HEK293 (cell line): ENCODE data around the gene KRT15.

Source experiments
- CTCF ChIA-PET: fragments of 350-600 bp; formaldehyde crosslinking; extraction: SDS; loops from one replicate; lab custom pipeline; 2021; ENCODE audit warnings: antibody characterized with exemption; lab: Yijun Ruan, JAX
- POLR2A ChIA-PET: fragments of 300-600 bp; formaldehyde crosslinking; extraction: SDS; loops from one replicate; lab custom pipeline; 2020; ENCODE audit warnings: antibody characterized with exemption, inconsistent platforms; lab: Yijun Ruan, JAX
- H3K27ac ChIP-seq: fragments of 200-500 bp; sonication (Bioruptor generic); 2 replicates; pipeline ENCODE4 v1.5.1; 2014; ENCODE audit warnings: low read depth, low read length, control low read depth, inconsistent platforms; ENCODE audit errors: extremely low read depth
- H3K36me3 ChIP-seq, 2 experiments: fragments of 200-500 bp in 1 of 2; sonication (Bioruptor generic) in 1 of 2; 1 replicate in 1 of 2; 2 replicates in 1 of 2; pipeline ENCODE4 v1.5.1; 2014 to 2017; ENCODE audit warnings: inconsistent platforms in 2 of 2, low read length in 2 of 2; ENCODE audit not compliant: control insufficient read depth in 2 of 2, insufficient read depth in 1 of 2
- H3K4me1 ChIP-seq: fragments of 200-500 bp; sonication (Bioruptor generic); 2 replicates; pipeline ENCODE4 v1.5.1; 2014; ENCODE audit warnings: mild to moderate bottlenecking, low read length, inconsistent platforms; ENCODE audit not compliant: control insufficient read depth, insufficient read depth
- H3K4me3 ChIP-seq: 2 replicates; pipeline ENCODE4 v1.5.1; 2011; ENCODE audit warnings: low read depth, mild to moderate bottlenecking, control low read depth, low read length, moderate library complexity
- H3K9me3 ChIP-seq: fragments of 200-500 bp; sonication (Bioruptor generic); 2 replicates; pipeline ENCODE4 v1.5.1; 2014; ENCODE audit warnings: low read depth, low read length, inconsistent platforms; ENCODE audit not compliant: control insufficient read depth, insufficient read depth
- GLIS2 ChIP-seq: fragments of 450-650 bp; formaldehyde crosslinking; IDR thresholded peaks from 2 replicates; pipeline ENCODE4 v1.5.1; 2016; ENCODE audit warnings: missing biosample characterization, missing genetic modification characterization
- HOXA7 ChIP-seq: sonication (generic); formaldehyde crosslinking; IDR thresholded peaks from 2 replicates; pipeline ENCODE4 v1.8.1; 2022; ENCODE audit warnings: missing genetic modification reagents, borderline replicate concordance
- HOXD13 ChIP-seq: sonication (generic); formaldehyde crosslinking; IDR thresholded peaks from 2 replicates; pipeline ENCODE4 v1.8.0; 2022; ENCODE audit warnings: missing genetic modification reagents, borderline replicate concordance
- KLF16 ChIP-seq: fragments of 450-650 bp; formaldehyde crosslinking; IDR thresholded peaks from 2 replicates; pipeline ENCODE4 v1.5.1; 2017; ENCODE audit warnings: missing biosample characterization, missing genetic modification characterization
- KLF9 ChIP-seq: fragments of 450-650 bp; formaldehyde crosslinking; IDR thresholded peaks from 2 replicates; pipeline ENCODE4 v1.5.1; 2016; ENCODE audit warnings: missing biosample characterization, missing genetic modification characterization, low read depth
- OSR2 ChIP-seq: fragments of 450-650 bp; formaldehyde crosslinking; IDR thresholded peaks from 2 replicates; pipeline ENCODE4 v1.5.1; 2016; ENCODE audit warnings: missing biosample characterization, missing genetic modification characterization
- SALL2 ChIP-seq: fragments of 450-650 bp; formaldehyde crosslinking; IDR thresholded peaks from 2 replicates; pipeline ENCODE4 v1.5.0; 2017; ENCODE audit warnings: missing biosample characterization, mild to moderate bottlenecking, missing genetic modification characterization, borderline replicate concordance
- SCRT1 ChIP-seq: fragments of 450-650 bp; formaldehyde crosslinking; IDR thresholded peaks from 2 replicates; pipeline ENCODE4 v1.5.1; 2016; ENCODE audit warnings: missing biosample characterization, missing genetic modification characterization, borderline replicate concordance
- TCF7L2 ChIP-seq: IDR thresholded peaks from 2 replicates; pipeline ENCODE4 v1.6.1; 2011; ENCODE audit warnings: low read depth, mild to moderate bottlenecking, inconsistent platforms, low read length, moderate library complexity, borderline replicate concordance
- ZBTB20 ChIP-seq: fragments of 450-650 bp; formaldehyde crosslinking; IDR thresholded peaks from 2 replicates; pipeline ENCODE4 v1.5.1; 2016; ENCODE audit warnings: missing biosample characterization, missing genetic modification characterization
- ZFHX2 ChIP-seq: fragments of 450-650 bp; formaldehyde crosslinking; conservative IDR thresholded peaks from 2 replicates; pipeline ENCODE4 v1.5.1; 2016; ENCODE audit warnings: missing biosample characterization, missing genetic modification characterization
- ZNF146 ChIP-seq: fragments of 450-650 bp; formaldehyde crosslinking; IDR thresholded peaks from 2 replicates; pipeline ENCODE4 v1.5.1; 2016; ENCODE audit warnings: missing biosample characterization, missing genetic modification characterization
- ZNF175 ChIP-seq: fragments of 450-650 bp; formaldehyde crosslinking; IDR thresholded peaks from 2 replicates; pipeline ENCODE4 v1.5.1; 2016; ENCODE audit warnings: missing biosample characterization, missing genetic modification characterization
- ZNF23 ChIP-seq: fragments of 450-650 bp; formaldehyde crosslinking; IDR thresholded peaks from 2 replicates; pipeline ENCODE4 v1.5.1; 2016; ENCODE audit warnings: missing biosample characterization, missing genetic modification characterization, borderline replicate concordance
- ZNF391 ChIP-seq: fragments of 450-650 bp; formaldehyde crosslinking; IDR thresholded peaks from 2 replicates; pipeline ENCODE4 v1.5.1; 2016; ENCODE audit warnings: low read depth, missing biosample characterization, missing genetic modification characterization, borderline replicate concordance
- ZNF473 ChIP-seq: fragments of 450-650 bp; formaldehyde crosslinking; IDR thresholded peaks from 2 replicates; pipeline ENCODE4 v1.5.1; 2017; ENCODE audit warnings: missing biosample characterization, missing genetic modification characterization
- ZNF501 ChIP-seq: fragments of 450-650 bp; formaldehyde crosslinking; IDR thresholded peaks from 2 replicates; pipeline ENCODE4 v1.5.1; 2016; ENCODE audit warnings: missing biosample characterization, missing genetic modification characterization
- ZNF530 ChIP-seq: fragments of 450-650 bp; formaldehyde crosslinking; IDR thresholded peaks from 2 replicates; pipeline ENCODE4 v1.5.1; 2016; ENCODE audit warnings: low read depth, missing biosample characterization, missing genetic modification characterization
- ZNF549 ChIP-seq: fragments of 450-650 bp; IDR thresholded peaks from 2 replicates; pipeline ENCODE4 v1.5.1; 2018; ENCODE audit warnings: missing biosample characterization, missing genetic modification characterization, mild to moderate bottlenecking, inconsistent platforms, moderate library complexity
- ZNF560 ChIP-seq: fragments of 450-650 bp; formaldehyde crosslinking; IDR thresholded peaks from 2 replicates; pipeline ENCODE4 v1.5.1; 2017; ENCODE audit warnings: missing biosample characterization, missing genetic modification characterization, borderline replicate concordance
- ZNF585B ChIP-seq: fragments of 450-650 bp; formaldehyde crosslinking; IDR thresholded peaks from 2 replicates; pipeline ENCODE4 v1.5.1; 2016; ENCODE audit warnings: missing biosample characterization, missing genetic modification characterization
- ZNF791 ChIP-seq: fragments of 450-650 bp; formaldehyde crosslinking; IDR thresholded peaks from 2 replicates; pipeline ENCODE4 v1.5.1; 2016; ENCODE audit warnings: missing biosample characterization, missing genetic modification characterization
- TF ChIP-seq, protein P1 (sequence below): fragments of 450-650 bp; formaldehyde crosslinking; IDR thresholded peaks from 2 replicates; pipeline ENCODE4 v1.5.1; 2016; ENCODE audit warnings: missing biosample characterization, missing genetic modification characterization
- TF ChIP-seq, protein P2 (sequence below): fragments of 450-650 bp; formaldehyde crosslinking; IDR thresholded peaks from 2 replicates; pipeline ENCODE4 v1.5.1; 2016; ENCODE audit warnings: missing biosample characterization, missing genetic modification characterization
- TF ChIP-seq, protein P3 (sequence below): fragments of 450-650 bp; formaldehyde crosslinking; IDR thresholded peaks from 2 replicates; pipeline ENCODE4 v1.5.1; 2016; ENCODE audit warnings: missing biosample characterization, missing genetic modification characterization

Gene KRT15

DNA sequence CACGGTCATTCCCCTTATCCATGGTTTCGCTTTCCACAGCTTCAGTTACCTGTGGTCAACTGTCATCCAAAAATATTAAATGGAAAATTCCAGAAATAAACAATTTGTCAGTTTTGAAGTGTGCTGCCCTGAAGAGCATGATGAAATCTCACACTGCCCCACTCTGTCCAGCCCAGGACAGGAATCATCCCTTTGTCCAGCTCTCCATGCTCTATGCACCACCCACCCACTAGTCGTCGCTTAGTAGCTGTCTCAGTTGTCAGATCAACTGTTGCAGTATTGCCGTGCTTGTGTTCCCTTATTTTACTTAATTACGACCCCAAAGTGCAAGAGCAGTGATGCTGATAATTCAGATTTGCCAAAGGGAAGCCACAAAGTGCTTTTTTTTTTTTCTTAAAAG lies 42.9 kb upstream of the KRT15 start:
- no peak overlapping the region for H3K27ac ChIP-seq
- TF ChIP-seq ZNF560 (tag by site-specific recombination), result no peak
- no peak for TF ChIP-seq ZNF175 (tag by site-specific recombination)
- no peak for TF ChIP-seq KLF16 (tag by site-specific recombination)
- no peak for TF ChIP-seq OSR2
- TF ChIP-seq TCF7L2, result no peak
- TF ChIP-seq, protein P1, sequence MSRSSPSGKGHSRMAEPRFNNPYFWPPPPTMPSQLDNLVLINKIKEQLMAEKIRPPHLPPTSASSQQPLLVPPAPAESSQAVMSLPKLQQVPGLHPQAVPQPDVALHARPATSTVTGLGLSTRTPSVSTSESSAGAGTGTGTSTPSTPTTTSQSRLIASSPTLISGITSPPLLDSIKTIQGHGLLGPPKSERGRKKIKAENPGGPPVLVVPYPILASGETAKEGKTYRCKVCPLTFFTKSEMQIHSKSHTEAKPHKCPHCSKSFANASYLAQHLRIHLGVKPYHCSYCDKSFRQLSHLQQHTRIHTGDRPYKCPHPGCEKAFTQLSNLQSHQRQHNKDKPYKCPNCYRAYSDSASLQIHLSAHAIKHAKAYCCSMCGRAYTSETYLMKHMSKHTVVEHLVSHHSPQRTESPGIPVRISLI, result no peak
- TF ChIP-seq SALL2, result no peak
- TF ChIP-seq ZNF501 (tag by site-specific recombination), result no peak
- TF ChIP-seq, protein P2, sequence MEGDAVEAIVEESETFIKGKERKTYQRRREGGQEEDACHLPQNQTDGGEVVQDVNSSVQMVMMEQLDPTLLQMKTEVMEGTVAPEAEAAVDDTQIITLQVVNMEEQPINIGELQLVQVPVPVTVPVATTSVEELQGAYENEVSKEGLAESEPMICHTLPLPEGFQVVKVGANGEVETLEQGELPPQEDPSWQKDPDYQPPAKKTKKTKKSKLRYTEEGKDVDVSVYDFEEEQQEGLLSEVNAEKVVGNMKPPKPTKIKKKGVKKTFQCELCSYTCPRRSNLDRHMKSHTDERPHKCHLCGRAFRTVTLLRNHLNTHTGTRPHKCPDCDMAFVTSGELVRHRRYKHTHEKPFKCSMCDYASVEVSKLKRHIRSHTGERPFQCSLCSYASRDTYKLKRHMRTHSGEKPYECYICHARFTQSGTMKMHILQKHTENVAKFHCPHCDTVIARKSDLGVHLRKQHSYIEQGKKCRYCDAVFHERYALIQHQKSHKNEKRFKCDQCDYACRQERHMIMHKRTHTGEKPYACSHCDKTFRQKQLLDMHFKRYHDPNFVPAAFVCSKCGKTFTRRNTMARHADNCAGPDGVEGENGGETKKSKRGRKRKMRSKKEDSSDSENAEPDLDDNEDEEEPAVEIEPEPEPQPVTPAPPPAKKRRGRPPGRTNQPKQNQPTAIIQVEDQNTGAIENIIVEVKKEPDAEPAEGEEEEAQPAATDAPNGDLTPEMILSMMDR, result no peak
- TF ChIP-seq ZNF146, result no peak
- TF ChIP-seq, protein P3, sequence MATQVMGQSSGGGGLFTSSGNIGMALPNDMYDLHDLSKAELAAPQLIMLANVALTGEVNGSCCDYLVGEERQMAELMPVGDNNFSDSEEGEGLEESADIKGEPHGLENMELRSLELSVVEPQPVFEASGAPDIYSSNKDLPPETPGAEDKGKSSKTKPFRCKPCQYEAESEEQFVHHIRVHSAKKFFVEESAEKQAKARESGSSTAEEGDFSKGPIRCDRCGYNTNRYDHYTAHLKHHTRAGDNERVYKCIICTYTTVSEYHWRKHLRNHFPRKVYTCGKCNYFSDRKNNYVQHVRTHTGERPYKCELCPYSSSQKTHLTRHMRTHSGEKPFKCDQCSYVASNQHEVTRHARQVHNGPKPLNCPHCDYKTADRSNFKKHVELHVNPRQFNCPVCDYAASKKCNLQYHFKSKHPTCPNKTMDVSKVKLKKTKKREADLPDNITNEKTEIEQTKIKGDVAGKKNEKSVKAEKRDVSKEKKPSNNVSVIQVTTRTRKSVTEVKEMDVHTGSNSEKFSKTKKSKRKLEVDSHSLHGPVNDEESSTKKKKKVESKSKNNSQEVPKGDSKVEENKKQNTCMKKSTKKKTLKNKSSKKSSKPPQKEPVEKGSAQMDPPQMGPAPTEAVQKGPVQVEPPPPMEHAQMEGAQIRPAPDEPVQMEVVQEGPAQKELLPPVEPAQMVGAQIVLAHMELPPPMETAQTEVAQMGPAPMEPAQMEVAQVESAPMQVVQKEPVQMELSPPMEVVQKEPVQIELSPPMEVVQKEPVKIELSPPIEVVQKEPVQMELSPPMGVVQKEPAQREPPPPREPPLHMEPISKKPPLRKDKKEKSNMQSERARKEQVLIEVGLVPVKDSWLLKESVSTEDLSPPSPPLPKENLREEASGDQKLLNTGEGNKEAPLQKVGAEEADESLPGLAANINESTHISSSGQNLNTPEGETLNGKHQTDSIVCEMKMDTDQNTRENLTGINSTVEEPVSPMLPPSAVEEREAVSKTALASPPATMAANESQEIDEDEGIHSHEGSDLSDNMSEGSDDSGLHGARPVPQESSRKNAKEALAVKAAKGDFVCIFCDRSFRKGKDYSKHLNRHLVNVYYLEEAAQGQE (tag by site-specific recombination), result no peak
- no peak for TF ChIP-seq ZNF791 (tag by site-specific recombination)
- no peak for TF ChIP-seq ZNF23
- no peak for TF ChIP-seq ZNF585B
- no peak for TF ChIP-seq ZNF530 (tag by site-specific recombination)
- TF ChIP-seq ZNF549 (tag by site-specific recombination), result no peak
- no peak for TF ChIP-seq ZNF473 (tag by site-specific recombination)
- TF ChIP-seq, all 188 proteins: peak for 0
- H3K4me1 ChIP-seq, result no peaks in the 10 kb centered on the region
- no peaks in the 10 kb centered on the region for H3K36me3 ChIP-seq
- no peaks in the 10 kb centered on the region for H3K9me3 ChIP-seq
- ChIA-PET CTCF (interaction anchor here (1.0 to 4.5 kb wide), 3 partner anchors 11 to 100 kb away, joined by 3 to 25 read pairs (median 11); no protein-coding TSS in a partner anchor), POLR2A (no interaction called here)
- no peak overlapping the region for H3K4me3 ChIP-seq

DNA sequence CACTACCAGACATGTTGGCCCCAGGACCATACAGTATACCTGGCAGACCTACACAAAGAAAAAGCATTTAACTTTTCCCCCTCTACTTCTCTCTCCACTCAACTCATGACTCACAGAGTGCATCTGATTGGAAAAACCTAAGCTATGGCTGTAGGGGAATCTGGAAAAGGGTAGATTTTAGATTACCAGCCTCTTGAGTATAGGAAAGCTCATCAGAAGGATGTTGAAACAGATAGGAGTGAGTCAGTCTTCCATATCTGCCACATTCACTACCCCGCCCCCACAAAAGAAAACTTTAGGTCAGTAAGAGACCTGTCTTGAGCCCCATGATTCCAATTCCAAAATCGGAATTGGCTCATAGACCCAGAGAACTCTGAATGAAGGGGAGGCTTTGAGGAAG lies 40.9 kb upstream of the KRT15 start:
- Histone ChIP-seq H3K4me3 (no peak overlapping the region), H3K9me3 (no peaks in the 10 kb centered on the region), H3K4me1 (no peaks in the 10 kb centered on the region), H3K36me3 (no peaks in the 10 kb centered on the region), H3K27ac (no peak overlapping the region)
- TF ChIP-seq ZFHX2 (tag by site-specific recombination) (no peak), HOXD13 (CRISPR knock-in tag) (no peak), ZNF391 (tag by site-specific recombination) (no peak), SCRT1 (tag by site-specific recombination) (no peak), HOXA7 (no peak), KLF9 (tag by site-specific recombination) (no peak), GLIS2 (tag by site-specific recombination) (no peak), ZBTB20 (no peak)
- TF ChIP-seq, protein P1, result no peak
- ChIA-PET POLR2A (no interaction called here), CTCF (interaction anchor here (1.0 to 14.9 kb wide), 4 partner anchors 10 to 102 kb away, joined by 4 to 416 read pairs (median 48); no protein-coding TSS in a partner anchor)
